Liver (tissue), 9 donors: ENCODE measurements around the gene DNAJC7. TPM values are rescaled to one million over a fixed set of nuclear protein-coding genes. Genes with fewer than 3 reads are reported as not detected.

Experiments
- DNase-seq: peaks from one replicate; pipeline ENCODE4 v3.0.0-alpha.2; 2017; ENCODE audit warnings: low spot score
- H3K27ac ChIP-seq, 2 donors: one replicate each; pipeline ENCODE4 v1.7.0; 2013; ENCODE audit warnings: inconsistent platforms in 2 of 2, low read length in 2 of 2, control low read depth in 1 of 2, low read depth in 1 of 2, mild to moderate bottlenecking in 1 of 2
- H3K27me3 ChIP-seq, 4 donors: one replicate each; pipeline versions ENCODE4 v1.6.1 to v1.7.0; 2013; ENCODE audit warnings: low read length in 3 of 4, inconsistent platforms in 1 of 4, mild to moderate bottlenecking in 1 of 4, moderate library complexity in 1 of 4; ENCODE audit not compliant: control insufficient read depth in 4 of 4, insufficient read depth in 4 of 4
- H3K36me3 ChIP-seq, 4 donors: one replicate each; pipeline versions ENCODE4 v1.6.1 to v1.7.0; 2013; ENCODE audit warnings: low read length in 3 of 4, mild to moderate bottlenecking in 3 of 4, low read depth in 1 of 4, moderate library complexity in 1 of 4; ENCODE audit not compliant: control insufficient read depth in 4 of 4, insufficient read depth in 3 of 4
- H3K4me1 ChIP-seq, 4 donors: one replicate each; pipeline versions ENCODE4 v1.6.1 to v1.7.0; 2013; ENCODE audit warnings: low read length in 3 of 4, mild to moderate bottlenecking in 3 of 4, moderate library complexity in 1 of 4; ENCODE audit not compliant: control insufficient read depth in 4 of 4, insufficient read depth in 4 of 4
- H3K4me3 ChIP-seq, 3 donors: one replicate each; pipeline versions ENCODE4 v1.6.1 to v1.7.0; 2013; ENCODE audit warnings: low read length in 3 of 3, control low read depth in 1 of 3, low read depth in 1 of 3, mild to moderate bottlenecking in 1 of 3
- H3K9ac ChIP-seq, 2 donors: one replicate each; pipeline ENCODE4 v1.7.0; 2013; ENCODE audit warnings: low read length in 2 of 2, mild to moderate bottlenecking in 2 of 2, moderate library complexity in 2 of 2, control low read depth in 1 of 2, low read depth in 1 of 2
- H3K9me3 ChIP-seq, 4 donors: one replicate each; pipeline versions ENCODE4 v1.6.1 to v1.7.0; 2013; ENCODE audit warnings: low read length in 3 of 4; ENCODE audit not compliant: control insufficient read depth in 4 of 4
- FOXA2 ChIP-seq: IDR thresholded peaks from 2 replicates; pipeline ENCODE4 v1.6.1; 2016; ENCODE audit warnings: antibody characterized with exemption
- GABPA ChIP-seq, 2 donors: IDR thresholded peaks in 1 of 2; conservative IDR thresholded peaks in 1 of 2; 2 replicates each; pipeline ENCODE4 v1.6.1; 2016; ENCODE audit warnings: antibody characterized with exemption in 2 of 2, mild to moderate bottlenecking in 1 of 2, moderate library complexity in 1 of 2
- HNF4A ChIP-seq, 2 donors: conservative IDR thresholded peaks; 2 replicates each; pipeline ENCODE4 v1.6.1; 2016; ENCODE audit warnings: antibody characterized with exemption in 2 of 2, mild to moderate bottlenecking in 2 of 2
- HNF4G ChIP-seq: IDR thresholded peaks from 2 replicates; pipeline ENCODE4 v1.6.1; 2016; ENCODE audit warnings: antibody characterized with exemption
- MAX ChIP-seq: IDR thresholded peaks from 2 replicates; pipeline ENCODE4 v1.6.1; 2016; ENCODE audit warnings: antibody characterized with exemption
- NR2F2 ChIP-seq: IDR thresholded peaks from 2 replicates; pipeline ENCODE4 v1.6.1; 2016; ENCODE audit warnings: antibody characterized with exemption
- RAD21 ChIP-seq, 2 donors: IDR thresholded peaks; 2 replicates each; pipeline ENCODE4 v1.6.1; 2016; ENCODE audit warnings: antibody characterized with exemption in 2 of 2, mild to moderate bottlenecking in 2 of 2
- RXRA ChIP-seq, 2 donors: IDR thresholded peaks; 2 replicates each; pipeline ENCODE4 v1.6.1; 2017 to 2018; ENCODE audit warnings: antibody characterized with exemption in 2 of 2, mild to moderate bottlenecking in 1 of 2
- TAF1 ChIP-seq: conservative IDR thresholded peaks from 2 replicates; pipeline ENCODE4 v1.6.1; 2016; ENCODE audit warnings: antibody characterized with exemption, mild to moderate bottlenecking
- WGBS: extraction: QIAGEN DNeasy Blood & Tissue Kit; methylation state at CpG from one replicate; pipeline ENCODE4 v1.1.7; 2013; 5-methylcytosine and 5-hydroxymethylcytosine counted together
- polyA plus RNA-seq, 2 donors: library from polyadenylated mRNA; stranded (reverse) in 1 of 2; unstranded in 1 of 2; fragments of 200-250 nt in 1 of 2; fragments of >200 nt in 1 of 2; fragmentation: Nextera tagmentation in 1 of 2; extraction: Ambion mirVana in 1 of 2; gene quantifications; one replicate each; pipeline versions ENCODE4 v1.2.1 to v1.2.3, GENCODE V29; 2013 to 2015
- total RNA-seq, 2 donors: library from RNA; depleted of rRNA; stranded (reverse); fragments of >200 nt; gene quantifications; one replicate each; pipeline ENCODE4 v1.2.3, GENCODE V29; 2014
- TF ChIP-seq, protein P1 (sequence below): IDR thresholded peaks from 2 replicates; pipeline ENCODE4 v1.6.1; 2016; ENCODE audit warnings: antibody characterized with exemption, mild to moderate bottlenecking
- TF ChIP-seq, protein P2 (sequence below): IDR thresholded peaks from 2 replicates; pipeline ENCODE4 v1.6.1; 2016; ENCODE audit warnings: antibody characterized with exemption
- donor health status: healthy.
- donor health status: healthy.
- donor health status: healthy.
- donor health status: healthy.
- donor health status: healthy.

Gene DNAJC7
- total and polyA plus RNA-seq, 4 donors, result 28.7 to 33.9 (median 30.6) TPM

DNA sequence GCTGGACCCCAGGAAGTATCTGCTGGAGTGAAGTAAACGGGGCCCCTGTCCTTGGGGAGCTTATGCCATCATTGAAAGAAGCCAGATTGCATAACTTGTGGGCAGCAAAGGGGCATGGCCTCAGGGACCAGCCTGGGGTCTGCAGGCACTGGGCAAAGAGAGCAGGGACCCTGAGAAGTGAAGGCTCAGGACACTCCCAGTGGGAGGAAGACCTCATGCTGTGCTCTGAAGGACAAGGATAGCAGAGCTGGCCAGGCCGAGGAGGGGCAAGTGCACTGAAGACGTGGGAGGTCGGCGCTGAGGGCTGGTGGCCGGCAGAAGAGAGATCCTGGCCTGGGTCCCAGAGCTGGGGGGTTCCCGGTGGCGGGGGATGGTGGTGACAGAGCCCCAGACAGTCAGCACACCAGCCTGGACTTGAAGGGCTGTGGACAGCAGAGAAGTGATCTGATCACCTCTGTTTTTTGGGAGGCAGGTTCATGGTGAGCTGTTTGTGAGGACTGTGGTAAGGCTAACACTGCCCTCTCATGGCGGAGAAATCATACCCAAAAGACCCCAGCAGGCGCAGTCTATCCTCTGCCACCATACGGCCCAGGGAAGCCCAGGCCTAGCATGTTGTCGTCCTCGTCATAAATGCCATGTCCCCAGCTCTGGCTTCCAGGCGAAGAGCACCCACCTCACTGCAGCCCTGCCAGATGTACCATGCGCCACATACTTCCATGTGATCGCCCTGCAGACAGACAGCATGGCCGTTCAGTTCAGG, 57.7 kb downstream of the DNAJC7 start (continued):
- no peak for TF ChIP-seq MAX
- TF ChIP-seq RAD21 (IDR thresholded peaks at IDR 0.05), result peak; percentile 84 to 88
- no peak for TF ChIP-seq HNF4A (conservative IDR thresholded peaks at IDR 0.05)

- 83% methylated on average over 2 of the region's 2 CpGs for WGBS
- Histone ChIP-seq H3K4me1 (peaks cover 0 to 5% (median 0%) of the 10 kb centered on the region in 4 donors), H3K36me3 (no peaks in the 10 kb centered on the region), H3K9me3 (no peaks in the 10 kb centered on the region), H3K27me3 (no peaks in the 10 kb centered on the region), H3K27ac (no peak overlapping the region), H3K9ac (no peak overlapping the region), H3K4me3 (no peak overlapping the region)
- no peak for TF ChIP-seq TAF1
- no peak for TF ChIP-seq FOXA2
- TF ChIP-seq MAX, result no peak
- no peak for TF ChIP-seq NR2F2
- no peak for TF ChIP-seq GABPA (IDR thresholded peaks at IDR 0.05 in 1 of 2, conservative IDR thresholded peaks at IDR 0.05 in 1 of 2)
- no peak for TF ChIP-seq HNF4G
- TF ChIP-seq, protein P1, sequence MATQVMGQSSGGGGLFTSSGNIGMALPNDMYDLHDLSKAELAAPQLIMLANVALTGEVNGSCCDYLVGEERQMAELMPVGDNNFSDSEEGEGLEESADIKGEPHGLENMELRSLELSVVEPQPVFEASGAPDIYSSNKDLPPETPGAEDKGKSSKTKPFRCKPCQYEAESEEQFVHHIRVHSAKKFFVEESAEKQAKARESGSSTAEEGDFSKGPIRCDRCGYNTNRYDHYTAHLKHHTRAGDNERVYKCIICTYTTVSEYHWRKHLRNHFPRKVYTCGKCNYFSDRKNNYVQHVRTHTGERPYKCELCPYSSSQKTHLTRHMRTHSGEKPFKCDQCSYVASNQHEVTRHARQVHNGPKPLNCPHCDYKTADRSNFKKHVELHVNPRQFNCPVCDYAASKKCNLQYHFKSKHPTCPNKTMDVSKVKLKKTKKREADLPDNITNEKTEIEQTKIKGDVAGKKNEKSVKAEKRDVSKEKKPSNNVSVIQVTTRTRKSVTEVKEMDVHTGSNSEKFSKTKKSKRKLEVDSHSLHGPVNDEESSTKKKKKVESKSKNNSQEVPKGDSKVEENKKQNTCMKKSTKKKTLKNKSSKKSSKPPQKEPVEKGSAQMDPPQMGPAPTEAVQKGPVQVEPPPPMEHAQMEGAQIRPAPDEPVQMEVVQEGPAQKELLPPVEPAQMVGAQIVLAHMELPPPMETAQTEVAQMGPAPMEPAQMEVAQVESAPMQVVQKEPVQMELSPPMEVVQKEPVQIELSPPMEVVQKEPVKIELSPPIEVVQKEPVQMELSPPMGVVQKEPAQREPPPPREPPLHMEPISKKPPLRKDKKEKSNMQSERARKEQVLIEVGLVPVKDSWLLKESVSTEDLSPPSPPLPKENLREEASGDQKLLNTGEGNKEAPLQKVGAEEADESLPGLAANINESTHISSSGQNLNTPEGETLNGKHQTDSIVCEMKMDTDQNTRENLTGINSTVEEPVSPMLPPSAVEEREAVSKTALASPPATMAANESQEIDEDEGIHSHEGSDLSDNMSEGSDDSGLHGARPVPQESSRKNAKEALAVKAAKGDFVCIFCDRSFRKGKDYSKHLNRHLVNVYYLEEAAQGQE, result no peak
- no peak for TF ChIP-seq RXRA (IDR thresholded peaks at IDR 0.05)
- no peak for DNase-seq
Measured at GRCh38 chr17:41959030-41959335, 58.3 kb downstream of the DNAJC7 start.

GRCh38 chr17:41957869-41958439, 59.3 kb downstream of the DNAJC7 start:
- Histone ChIP-seq H3K27ac (no peak overlapping the region), H3K4me3 (no peak overlapping the region), H3K9ac (no peak overlapping the region), H3K9me3 (no peaks in the 10 kb centered on the region), H3K36me3 (no peaks in the 10 kb centered on the region), H3K27me3 (no peaks in the 10 kb centered on the region), H3K4me1 (peaks cover 0 to 5% (median 0%) of the 10 kb centered on the region in 4 donors)
- WGBS, result 87% methylated on average over 6 of the region's 6 CpGs
- TF ChIP-seq NR2F2 (no peak), GABPA (IDR thresholded peaks at IDR 0.05 in 1 of 2, conservative IDR thresholded peaks at IDR 0.05 in 1 of 2) (no peak), TAF1 (no peak)
- TF ChIP-seq, protein P2, sequence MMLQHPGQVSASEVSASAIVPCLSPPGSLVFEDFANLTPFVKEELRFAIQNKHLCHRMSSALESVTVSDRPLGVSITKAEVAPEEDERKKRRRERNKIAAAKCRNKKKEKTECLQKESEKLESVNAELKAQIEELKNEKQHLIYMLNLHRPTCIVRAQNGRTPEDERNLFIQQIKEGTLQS, result no peak
- DNase-seq, result no peak
